EL (cell line): Measurements from ENCODE around the gene ADGRD1.

Experiments used
- DNase-seq: peaks from one replicate; pipeline ENCODE4 v3.0.0-alpha.2; 2016

Gene ADGRD1

DNA sequence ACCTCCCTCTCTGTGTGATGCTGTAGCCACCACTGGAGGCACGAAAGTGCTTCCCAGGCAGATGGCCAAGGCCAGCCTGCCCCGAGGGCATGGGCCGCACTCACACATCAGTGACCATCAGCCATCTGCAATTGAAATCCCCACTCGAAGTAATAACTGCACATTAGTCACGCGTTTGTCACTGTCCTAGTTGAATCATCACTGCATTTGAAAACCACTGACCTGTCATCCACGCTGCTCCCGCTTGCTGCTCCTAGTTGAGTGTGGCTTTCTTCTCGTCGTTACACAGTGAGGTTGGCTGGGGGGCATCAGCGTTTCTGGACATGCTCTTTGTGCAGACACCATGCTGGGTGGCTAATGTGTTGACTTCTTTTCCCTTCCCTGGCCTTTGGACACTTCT lies 176.1 kb downstream of the ADGRD1 start:
- DNase-seq, result peak; percentile 11

DNA sequence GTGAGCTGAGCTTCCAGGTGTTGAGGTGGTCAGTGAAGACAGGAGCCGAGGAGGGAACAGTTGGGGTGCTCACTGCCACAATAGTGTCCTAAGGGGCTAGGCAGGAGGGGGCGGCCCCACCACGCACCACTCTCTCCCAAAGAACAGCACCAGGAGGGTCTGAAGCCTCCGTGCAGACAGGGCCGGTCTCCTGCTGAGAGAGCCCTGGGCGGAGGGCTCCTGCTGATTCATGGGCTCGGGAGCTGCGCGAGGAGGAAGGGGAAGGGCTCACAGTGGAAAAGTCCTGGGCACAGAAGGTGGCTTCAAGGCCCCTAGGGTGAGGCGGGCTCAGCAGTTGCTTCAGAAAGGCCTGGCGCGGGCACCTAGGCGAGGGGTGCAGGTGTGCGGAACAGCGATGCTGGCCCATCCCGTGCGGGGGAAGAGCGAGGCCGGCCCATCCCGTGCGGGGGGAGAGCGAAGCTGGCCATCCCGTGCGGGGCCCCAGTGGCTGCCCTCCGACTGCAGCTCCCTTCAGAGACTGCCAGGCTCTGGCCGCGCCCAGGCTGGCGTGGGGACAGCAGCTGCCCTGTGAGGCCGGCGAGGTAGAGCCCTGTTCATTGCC lies 176.7 kb downstream of the ADGRD1 start:
- DNase-seq, result no peak

DNA sequence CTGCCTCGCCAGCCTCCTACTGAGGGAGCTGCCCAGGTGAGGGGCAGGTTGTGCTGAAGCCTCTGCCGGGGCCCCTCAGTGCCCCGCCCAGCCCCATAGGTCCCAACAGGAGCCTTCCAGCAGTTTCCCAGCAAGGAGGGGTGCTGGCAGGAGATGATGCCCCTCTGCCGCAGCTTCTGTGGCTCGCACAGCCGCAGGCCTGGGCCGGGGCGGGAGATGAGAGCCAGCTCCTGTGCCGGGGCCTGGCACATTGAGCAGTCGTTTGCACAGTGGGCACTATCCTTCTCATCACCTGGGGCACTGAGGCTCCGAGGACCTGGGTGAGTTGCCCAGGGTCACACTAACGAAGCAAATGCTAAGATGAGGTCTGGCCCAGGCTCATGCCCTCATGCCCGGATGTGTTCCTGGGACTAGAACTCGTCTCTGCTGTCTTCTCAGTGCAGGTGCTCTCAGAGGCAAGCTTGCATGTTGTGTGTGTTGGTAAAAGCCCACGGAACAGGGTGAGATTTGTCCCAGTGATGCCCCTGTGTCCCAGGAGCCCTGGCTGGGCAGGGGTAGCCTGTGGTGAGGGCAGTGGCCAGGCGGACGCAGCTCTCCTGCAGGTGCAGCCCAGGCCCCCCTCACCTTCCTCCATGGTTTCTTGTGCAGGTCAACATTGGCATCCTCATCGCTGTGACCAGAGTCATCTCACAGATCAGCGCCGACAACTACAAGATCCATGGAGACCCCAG lies 177.5 kb downstream of the ADGRD1 start:
- DNase-seq, result no peak

DNA sequence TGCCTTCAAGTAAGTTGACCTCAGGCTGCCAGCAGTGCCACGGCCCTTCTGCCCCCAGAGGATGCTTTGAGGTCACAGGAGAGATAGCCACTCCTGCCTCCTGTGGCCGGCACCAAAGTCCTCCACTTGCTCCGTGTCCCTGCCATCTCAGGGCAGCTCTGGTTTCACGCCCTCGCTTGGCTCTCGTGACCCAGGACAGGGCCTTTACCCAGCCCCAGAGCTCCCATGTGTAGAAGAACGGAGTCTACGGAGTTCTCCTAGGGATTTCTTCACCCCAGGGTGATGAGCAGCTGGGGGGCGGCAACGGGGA lies 178.1 kb downstream of the ADGRD1 start:
- no peak for DNase-seq

DNA sequence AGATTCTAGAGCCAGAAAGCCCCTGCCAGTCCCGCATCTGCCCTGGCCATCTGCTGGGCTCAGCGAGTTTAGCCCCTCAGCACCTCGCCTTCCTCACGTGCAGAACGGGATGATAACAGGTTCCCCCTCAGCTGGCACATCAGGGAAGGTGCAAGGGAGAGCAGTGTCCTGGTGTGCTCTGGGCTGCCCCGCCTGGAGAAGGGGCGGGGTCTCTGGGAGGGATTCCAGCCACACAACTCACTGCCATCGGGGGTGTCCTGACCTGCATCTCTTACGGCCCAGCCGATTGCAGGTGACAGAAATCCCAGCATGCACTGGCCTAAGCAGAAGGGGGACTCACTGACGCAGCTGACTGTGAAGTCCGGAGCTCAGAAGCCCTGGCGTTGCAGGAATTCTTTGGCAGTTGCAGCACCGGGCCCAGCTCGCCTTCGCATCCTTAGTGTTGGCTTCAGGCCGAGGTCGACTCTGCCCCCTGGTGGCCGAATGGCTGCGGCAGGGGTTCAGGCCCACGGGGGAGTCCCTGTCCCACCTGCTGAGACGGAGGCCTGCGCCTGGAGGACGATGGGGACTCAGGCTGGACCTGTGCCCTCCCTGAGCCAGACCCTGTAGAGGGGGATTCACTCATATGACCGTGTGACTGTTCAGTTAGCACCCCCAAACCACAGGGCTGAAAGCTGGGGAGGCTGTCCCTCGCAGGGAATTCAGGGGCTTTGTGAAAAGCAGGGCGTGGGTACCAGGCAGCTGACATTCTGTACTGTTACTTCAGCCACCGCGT lies 178.6 kb downstream of the ADGRD1 start:
- peak; percentile 12 for DNase-seq

DNA sequence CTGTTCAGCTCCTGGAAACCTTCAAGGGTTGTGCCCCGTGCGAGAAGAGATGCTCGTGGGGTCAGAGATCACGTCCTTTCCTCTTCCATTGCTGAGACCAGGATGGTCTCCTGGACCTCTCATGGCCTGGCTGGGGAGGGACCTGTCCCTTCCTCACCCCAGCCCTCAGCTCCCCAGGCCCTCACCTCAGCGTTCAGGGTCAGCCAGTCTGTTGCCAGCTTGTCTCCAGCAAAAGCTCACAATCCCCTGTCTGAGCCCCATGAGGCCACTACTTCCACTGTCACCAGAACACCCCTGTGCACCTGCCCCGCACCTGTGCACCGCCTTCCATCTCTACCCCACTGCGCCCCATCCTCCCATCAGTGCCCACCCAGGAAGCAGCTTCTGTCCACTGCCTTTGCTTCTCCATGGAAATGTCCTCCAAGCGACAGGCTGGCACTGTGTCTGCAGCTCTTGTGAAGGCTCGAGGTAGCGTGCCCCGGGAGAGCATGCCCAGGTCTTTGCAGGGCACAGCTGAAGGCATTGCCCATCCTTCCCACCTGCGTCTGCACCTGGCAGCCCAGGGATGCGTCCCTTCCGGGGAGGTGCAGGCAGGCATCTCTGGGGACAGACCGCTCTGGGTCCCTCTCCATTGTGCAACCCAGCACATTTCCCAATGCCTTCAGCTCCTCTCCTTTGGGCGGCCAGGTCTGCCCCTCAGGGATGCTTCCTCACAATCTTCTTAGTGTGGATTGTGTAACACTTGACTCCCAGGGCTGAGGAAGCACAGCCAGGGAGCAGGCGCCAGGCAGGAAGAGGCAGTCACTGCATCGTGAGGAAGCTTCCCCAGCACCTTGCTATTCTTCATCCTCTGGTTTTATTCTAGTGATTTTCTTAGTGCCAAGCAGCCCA lies 179.6 kb downstream of the ADGRD1 start:
- DNase-seq, result no peak

DNA sequence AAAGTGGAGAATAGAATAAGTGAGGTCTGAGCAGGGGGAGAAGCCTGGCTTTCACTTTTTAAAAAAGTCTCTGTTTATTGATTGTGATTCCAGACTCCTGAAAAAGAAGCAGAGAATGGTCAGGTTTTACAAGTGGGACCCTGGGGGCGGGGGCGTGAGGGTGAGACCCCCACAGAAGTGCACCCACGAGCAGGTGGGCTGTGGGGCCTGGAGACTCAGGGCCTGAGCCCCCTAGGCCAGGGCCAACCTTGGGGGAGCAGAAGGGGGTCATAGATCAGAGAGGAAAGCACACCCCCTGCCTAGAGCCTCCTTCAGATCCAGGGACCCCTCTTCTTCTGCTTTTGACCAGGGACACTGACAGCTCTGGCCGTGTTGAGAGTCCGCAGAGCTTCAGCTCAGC lies 180.3 kb downstream of the ADGRD1 start:
- DNase-seq, result no peak

DNA sequence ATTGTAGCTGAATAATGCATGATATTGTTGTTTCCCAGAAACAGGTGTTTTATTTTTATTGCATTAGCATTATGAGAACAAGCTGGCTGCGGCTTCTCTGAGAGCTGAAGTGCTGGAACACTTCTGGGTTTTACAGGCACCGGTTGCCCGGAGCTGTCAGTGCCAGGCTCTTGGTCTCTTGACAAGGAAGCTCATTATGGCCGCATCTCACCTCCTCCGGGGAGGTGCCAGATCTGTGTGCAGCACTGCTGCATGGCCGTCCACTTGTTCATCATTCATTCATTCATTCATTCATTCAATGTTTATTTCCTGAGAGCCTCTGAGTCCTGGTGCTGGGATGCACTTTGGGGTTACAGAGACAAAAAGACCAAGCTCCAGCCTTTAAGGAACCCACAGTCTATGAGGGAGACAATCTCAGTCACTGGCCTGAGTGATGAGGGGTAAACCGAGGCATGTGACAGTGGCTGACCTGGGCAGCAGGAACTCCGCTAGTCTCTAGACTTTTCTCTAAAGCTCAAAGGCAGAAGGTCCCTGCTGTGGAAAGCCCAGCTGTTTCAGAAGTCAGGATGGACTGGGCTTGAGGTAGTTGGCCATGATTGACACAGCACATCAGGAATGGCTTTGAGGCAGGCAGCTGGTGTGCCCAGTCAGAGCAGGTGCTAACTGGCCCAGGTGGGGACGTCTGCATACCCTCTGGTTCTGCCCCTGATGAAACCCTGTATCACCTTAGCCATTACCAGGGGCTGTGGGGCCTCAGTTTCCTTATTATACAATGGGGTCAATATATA lies 181.0 kb downstream of the ADGRD1 start:
- no peak for DNase-seq

DNA sequence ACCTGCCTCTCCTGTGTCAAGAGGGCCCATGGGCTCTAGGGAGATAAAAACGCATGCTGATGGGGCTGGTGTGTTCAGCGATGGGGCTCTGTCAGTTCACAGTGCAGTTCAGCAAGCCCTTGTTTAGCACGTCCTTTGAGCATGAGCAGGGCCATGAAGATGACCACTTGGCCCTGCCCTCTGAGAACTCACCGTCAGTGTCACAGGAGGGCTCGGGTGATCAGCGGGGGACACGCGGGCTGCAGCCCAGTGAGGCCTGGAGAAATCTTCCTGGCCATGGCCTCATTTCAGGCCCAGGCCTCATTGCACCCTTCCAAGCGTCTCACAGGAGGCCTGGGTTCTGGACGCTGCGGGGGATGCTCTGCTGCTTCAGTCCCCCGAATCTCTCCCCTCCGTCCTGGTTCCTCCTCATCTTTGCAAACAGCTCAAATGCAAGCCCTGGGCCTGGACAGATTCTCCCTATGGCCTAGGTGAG lies 181.6 kb downstream of the ADGRD1 start:
- no peak for DNase-seq

DNA sequence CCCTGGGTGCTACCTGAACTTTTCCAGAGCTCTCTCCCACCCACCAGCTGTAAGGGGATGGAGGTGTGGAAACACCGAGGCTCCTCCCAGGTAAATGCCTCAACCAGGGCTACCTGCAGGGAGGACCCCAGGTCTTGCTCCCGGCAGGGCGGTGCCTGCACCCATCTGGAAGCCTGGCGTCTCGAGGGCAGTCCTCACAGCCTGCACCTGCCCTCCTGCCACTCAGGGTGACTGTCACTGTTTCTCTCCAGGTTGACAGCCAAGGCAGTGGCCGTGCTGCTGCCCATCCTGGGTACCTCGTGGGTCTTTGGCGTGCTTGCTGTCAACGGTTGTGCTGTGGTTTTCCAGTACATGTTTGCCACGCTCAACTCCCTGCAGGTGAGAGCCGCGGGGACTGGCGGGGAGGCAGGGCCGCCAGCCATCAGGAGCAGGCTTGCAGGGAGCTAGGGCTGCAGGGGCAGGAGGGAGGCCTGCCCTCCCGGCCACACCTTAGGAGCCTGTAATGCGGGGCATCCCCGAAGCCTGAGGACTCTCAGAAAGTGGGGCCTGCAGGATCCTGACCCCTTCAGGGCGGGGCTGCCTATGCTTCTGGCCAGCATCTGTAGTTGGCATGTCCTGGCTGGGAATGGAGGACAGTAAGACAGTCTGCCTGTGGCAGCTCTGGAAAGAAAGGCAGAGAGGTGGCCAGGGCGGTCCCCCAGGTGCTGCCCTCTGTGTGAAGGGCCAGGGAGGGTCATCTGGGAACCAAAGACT lies 182.3 kb downstream of the ADGRD1 start:
- DNase-seq, result no peak

DNA sequence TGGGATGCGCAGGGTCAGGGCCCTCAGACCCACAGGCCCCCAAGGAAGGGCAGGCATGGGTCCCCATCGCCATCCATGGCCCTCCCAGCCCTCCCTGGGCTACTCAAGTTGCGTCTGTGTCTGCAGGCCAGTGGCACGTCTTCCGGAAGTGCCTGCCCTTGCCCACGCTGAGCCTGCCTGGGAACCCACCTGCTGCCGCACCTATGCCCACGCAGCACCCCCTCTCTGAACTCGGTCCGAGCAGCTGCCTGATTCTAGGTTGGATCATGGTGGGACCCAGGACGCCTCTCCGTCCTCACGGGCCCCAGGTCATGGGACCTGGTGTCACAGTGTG lies 182.8 kb downstream of the ADGRD1 start:
- no peak for DNase-seq

DNA sequence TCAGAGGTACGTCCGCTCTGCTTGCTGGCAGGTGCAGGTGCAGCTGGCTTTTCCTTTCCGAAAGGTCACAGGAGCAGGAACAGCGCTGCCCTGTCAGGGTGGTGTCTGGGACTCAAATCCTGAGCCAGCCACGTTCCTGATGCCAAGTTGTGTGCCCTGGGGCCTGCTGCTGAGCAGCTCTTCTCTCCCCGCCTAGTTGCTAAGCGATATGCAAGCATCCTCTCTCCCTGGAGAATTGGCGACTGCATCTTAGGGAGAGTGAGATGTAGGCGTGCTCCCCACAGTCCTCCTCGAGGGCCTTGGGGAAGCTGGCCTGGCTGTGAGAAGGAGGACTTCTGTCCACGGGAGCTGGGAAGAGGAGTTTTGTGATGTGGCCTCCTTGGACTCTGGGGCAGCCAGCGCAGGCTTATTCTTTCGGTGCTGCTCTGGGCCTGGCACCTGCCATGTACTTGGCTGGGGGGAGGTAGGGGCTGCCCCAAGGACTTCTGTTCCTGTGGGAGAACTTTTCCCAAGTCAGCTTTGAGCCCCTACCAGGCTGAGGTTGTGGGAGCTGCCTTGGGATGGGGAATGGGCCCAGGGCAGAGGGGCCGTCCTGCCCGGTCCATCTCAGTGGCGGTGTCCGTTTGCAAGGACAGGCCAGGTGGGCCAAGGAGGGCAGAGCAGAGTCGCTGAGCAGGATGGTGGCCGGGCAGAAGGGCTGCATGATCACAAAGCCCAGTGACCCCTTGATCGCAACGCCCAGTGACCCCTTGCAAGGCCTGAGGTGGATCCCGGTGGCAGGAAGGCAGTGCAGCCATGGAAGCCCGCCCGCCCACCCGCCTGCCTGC lies 183.5 kb downstream of the ADGRD1 start:
- DNase-seq, result no peak

DNA sequence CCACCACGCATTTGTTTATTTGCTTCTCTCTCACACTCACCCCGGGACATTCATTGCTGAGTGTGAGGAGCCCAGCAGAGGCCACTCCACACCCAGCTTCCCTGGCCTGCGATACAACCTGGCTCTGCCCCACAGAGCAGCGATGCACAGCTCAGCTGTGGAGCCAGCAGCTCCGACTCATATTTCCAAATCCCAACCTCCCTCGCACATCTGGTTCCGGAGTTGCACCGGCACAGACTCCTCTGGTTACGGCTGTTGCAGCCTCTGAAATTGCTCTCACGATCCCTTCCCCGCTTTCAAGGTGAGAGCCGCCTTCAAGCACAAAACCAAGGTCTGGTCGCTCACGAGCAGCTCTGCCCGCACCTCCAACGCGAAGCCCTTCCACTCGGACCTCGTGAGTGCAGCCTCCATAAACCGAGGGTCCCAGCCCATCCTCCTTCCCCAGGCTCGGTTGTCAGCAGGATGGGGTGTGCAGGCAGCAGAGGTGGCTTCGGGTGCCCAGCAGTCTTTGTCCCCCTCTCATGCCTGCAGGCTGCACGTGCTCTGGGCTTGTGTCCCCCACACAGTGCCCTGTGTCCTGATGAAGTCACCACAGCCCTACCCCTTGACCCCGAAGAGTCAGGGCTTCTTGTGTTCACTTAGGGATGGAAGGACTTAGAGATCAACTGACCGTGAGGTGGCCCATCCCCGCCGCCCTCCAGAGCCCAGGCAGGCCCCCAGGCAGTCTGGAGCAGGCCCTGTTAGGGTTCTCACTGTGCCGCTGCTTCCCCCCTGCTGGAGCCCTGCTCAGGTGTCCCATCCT lies 184.3 kb downstream of the ADGRD1 start:
- DNase-seq, result no peak

DNA sequence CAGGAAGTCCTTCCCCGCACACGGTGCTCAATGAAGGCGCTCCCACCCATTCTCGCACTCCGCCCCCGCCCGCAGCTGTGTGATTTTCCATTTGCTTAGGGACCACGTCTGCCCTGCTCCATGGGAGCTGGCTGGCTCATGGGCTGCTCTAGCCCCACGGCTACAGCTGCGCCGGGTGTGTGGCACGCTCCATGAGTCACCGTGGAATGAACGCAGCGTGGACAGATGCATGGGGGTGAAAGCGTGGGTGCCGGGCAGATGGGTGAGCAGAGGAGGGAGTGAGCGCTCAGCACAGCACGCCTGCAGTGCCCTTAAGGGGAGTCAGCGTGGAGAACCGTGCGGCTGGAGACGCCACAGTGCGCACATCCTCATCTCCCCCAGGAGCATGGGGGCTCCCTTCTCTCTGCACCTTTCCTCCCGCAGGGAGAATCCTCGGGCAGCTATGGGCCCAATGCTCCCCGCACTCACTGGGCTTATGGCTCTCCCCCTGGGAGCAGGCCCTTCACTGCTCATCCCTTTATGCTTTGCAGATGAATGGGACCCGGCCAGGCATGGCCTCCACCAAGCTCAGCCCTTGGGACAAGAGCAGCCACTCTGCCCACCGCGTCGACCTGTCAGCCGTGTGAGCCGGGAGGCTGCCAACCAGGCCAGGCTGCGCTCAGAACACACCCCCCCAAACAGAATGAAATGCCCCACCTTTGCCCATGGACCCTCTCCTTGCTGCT lies 185.1 kb downstream of the ADGRD1 start:
- DNase-seq, result no peak

DNA sequence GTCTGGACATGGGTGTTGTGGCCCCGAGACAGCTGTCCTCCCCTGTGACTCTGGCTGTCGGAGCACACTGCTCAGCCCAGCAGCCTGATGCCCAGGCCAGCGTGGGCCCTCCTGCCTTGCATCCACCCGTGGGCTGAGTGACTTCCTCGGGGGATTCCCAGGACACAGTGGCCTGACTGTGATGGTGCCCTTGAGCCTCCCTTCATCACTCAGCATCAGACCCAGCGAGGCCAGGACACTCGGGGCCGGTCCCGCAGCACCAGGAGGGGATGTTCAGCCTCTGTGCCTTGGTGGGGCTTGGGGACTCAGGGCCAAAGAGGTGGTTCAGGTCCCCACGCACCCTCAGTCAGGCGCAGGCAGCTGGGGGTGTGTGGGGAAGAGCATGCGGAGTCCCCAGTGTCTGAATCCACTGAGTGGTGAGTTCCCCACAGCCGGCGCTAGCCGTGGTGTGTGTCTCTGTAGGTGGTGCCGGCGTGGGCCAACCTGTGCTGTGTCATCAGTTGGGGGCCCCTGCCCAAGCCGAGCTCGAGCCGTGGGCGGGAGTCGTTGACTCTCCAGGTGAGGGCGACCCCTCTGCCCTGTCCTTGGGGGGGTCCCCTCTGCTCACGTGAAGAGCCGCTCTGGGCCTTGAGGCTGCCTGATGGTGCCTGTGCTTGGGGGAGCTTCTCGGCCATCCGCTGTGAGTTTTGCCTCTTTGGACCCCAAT lies 185.8 kb downstream of the ADGRD1 start:
- DNase-seq, result no peak

DNA sequence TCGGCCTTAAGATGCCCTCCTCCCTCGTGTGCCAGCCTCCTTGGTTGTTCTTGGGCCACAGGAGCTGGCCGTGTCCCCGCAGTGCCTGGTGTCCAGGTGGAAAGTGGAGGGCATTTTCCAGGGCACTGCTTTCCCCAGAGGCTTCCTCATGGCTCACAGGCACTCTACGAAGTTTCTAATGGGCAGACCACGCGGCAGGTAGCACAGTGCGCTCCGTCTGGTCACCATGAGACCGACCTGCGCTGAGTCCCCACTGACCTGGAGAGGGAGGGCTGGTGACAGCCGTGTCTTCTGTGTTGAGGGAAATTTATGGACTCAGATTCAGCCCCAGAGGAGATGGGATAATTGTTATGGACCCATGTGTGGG lies 186.3 kb downstream of the ADGRD1 start:
- DNase-seq, result no peak

DNA sequence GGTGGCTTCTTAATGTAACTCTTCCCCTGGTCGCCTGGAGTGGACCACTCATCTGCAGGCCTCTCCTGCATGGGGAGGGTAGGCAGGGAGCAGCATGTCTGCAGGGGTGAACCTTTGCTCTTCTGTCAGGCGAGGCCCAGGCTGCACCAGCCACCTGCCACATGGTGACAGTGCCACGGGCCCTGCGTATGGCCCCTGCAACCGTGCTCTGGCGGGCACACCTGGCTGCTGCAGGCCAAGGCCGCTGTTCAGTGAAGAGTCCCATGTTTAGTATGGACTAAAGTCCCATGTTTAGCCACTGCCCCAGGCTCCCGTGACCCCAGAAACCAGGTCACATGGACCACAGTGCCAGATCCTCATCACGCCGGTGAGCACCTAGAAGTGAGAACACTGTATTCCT lies 187.0 kb downstream of the ADGRD1 start:
- DNase-seq, result no peak

DNA sequence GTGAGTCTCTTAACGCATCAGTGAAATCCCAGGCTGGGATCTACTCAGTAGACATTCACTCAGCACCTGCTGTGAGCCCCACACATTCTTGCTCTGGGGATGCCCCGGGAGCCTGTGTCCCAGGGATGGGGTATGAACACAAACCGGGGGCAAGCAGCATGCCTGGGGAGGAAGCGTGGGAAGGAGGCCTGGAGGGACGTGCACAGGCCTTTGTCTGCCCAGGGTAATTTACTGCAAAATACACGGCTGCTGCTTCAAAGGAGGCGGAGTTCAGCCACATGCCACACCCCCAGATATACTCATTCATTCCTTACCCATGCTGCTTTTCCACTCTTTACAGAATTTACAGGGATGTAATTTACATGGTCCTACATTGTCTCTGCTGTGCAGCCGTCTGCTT lies 187.8 kb downstream of the ADGRD1 start:
- DNase-seq, result no peak
